Effector memory CD4-positive, alpha-beta T cell (primary cell): ENCODE measurements around the gene PTGS1.

Source experiments
- DNase-seq, 3 donors: peaks; one replicate each; pipeline ENCODE4 v3.0.0-alpha.2; 2020
- H3K27ac ChIP-seq: 2 replicates; pipeline ENCODE4 v1.7.0; 2013; ENCODE audit warnings: mild to moderate bottlenecking, low read length, moderate library complexity; ENCODE audit not compliant: insufficient read depth, poor library complexity, severe bottlenecking
- H3K27me3 ChIP-seq: replicated peaks from 2 replicates; pipeline ENCODE4 v1.7.0; 2013; ENCODE audit warnings: mild to moderate bottlenecking, low read length; ENCODE audit not compliant: insufficient read depth, control insufficient read depth, poor library complexity, severe bottlenecking
- H3K36me3 ChIP-seq: 2 replicates; pipeline ENCODE4 v1.7.0; 2013; ENCODE audit warnings: mild to moderate bottlenecking, low read length, moderate library complexity; ENCODE audit not compliant: control insufficient read depth, insufficient read depth
- H3K4me1 ChIP-seq: 2 replicates; pipeline ENCODE4 v1.7.0; 2013; ENCODE audit warnings: low read length, mild to moderate bottlenecking; ENCODE audit not compliant: control insufficient read depth, insufficient read depth, poor library complexity, severe bottlenecking
- H3K4me3 ChIP-seq: 2 replicates; pipeline ENCODE4 v1.7.0; 2013; ENCODE audit warnings: low read length, low read depth, mild to moderate bottlenecking; ENCODE audit not compliant: insufficient read depth, poor library complexity, severe bottlenecking
- H3K9me3 ChIP-seq: 2 replicates; pipeline ENCODE4 v1.7.0; 2013; ENCODE audit warnings: mild to moderate bottlenecking, low read length, moderate library complexity; ENCODE audit not compliant: control insufficient read depth

Gene PTGS1

GRCh38 chr9:122346478-122347347 lies 24.1 kb upstream of the PTGS1 start:
- peaks cover 12% of the 10 kb centered on the region for H3K27me3 ChIP-seq
- DNase-seq: no peak

GRCh38 chr9:122347348-122348287 lies 23.2 kb upstream of the PTGS1 start:
- no peak for DNase-seq
- no peak overlapping the region for H3K27ac ChIP-seq
- no peaks in the 10 kb centered on the region for H3K36me3 ChIP-seq

More at GRCh38 chr9:122346478-122347347, 24.1 kb upstream of the PTGS1 start:
- Histone ChIP-seq H3K36me3 (no peaks in the 10 kb centered on the region), H3K4me3 (peak overlapping the region; percentile 42), H3K9me3 (no peaks in the 10 kb centered on the region), H3K27ac (no peak overlapping the region), H3K4me1 (no peaks in the 10 kb centered on the region)

GRCh38 chr9:122348288-122348777 lies 22.5 kb upstream of the PTGS1 start:
- peaks cover 12% of the 10 kb centered on the region for H3K27me3 ChIP-seq
- no peak overlapping the region for H3K27ac ChIP-seq
- no peak overlapping the region for H3K4me3 ChIP-seq

More at GRCh38 chr9:122347348-122348287, 23.2 kb upstream of the PTGS1 start:
- Histone ChIP-seq H3K4me3 (peak overlapping the region; percentile 42), H3K4me1 (no peaks in the 10 kb centered on the region), H3K9me3 (no peaks in the 10 kb centered on the region), H3K27me3 (peaks cover 12% of the 10 kb centered on the region)

GRCh38 chr9:122348791-122349190 lies 22.0 kb upstream of the PTGS1 start:
- H3K27ac ChIP-seq: no peak overlapping the region
- no peaks in the 10 kb centered on the region for H3K4me1 ChIP-seq
- no peak for DNase-seq
- no peaks in the 10 kb centered on the region for H3K36me3 ChIP-seq
- no peak overlapping the region for H3K4me3 ChIP-seq
- H3K27me3 ChIP-seq: peaks cover 12% of the 10 kb centered on the region
- H3K9me3 ChIP-seq: no peaks in the 10 kb centered on the region

More at GRCh38 chr9:122348288-122348777, 22.5 kb upstream of the PTGS1 start:
- Histone ChIP-seq H3K4me1 (no peaks in the 10 kb centered on the region), H3K9me3 (no peaks in the 10 kb centered on the region), H3K36me3 (no peaks in the 10 kb centered on the region)
- no peak for DNase-seq

- Histone ChIP-seq H3K4me3 (no peak overlapping the region), H3K4me1 (no peaks in the 10 kb centered on the region), H3K27ac (no peak overlapping the region), H3K27me3 (peaks cover 12% of the 10 kb centered on the region), H3K9me3 (no peaks in the 10 kb centered on the region), H3K36me3 (no peaks in the 10 kb centered on the region)
- DNase-seq: no peak
Measured at GRCh38 chr9:122349201-122349600, 21.6 kb upstream of the PTGS1 start.

GRCh38 chr9:122350577-122351355 lies 20.1 kb upstream of the PTGS1 start:
- Histone ChIP-seq H3K27me3 (peaks cover 12% of the 10 kb centered on the region), H3K4me3 (no peak overlapping the region), H3K27ac (no peak overlapping the region), H3K9me3 (no peaks in the 10 kb centered on the region), H3K4me1 (no peaks in the 10 kb centered on the region), H3K36me3 (no peaks in the 10 kb centered on the region)
- peak; percentile 44 to 62 (median 54) for DNase-seq

GRCh38 chr9:122354536-122355199 lies 16.2 kb upstream of the PTGS1 start:
- Histone ChIP-seq H3K27ac (no peak overlapping the region), H3K36me3 (no peaks in the 10 kb centered on the region), H3K9me3 (no peaks in the 10 kb centered on the region), H3K4me3 (no peak overlapping the region), H3K27me3 (no peaks in the 10 kb centered on the region), H3K4me1 (no peaks in the 10 kb centered on the region)
- no peak for DNase-seq

GRCh38 chr9:122355336-122355875 lies 15.4 kb upstream of the PTGS1 start:
- Histone ChIP-seq H3K9me3 (no peaks in the 10 kb centered on the region), H3K27ac (no peak overlapping the region)

GRCh38 chr9:122356627-122357026 lies 14.2 kb upstream of the PTGS1 start:
- no peak overlapping the region for H3K4me3 ChIP-seq
- no peaks in the 10 kb centered on the region for H3K9me3 ChIP-seq
- H3K27ac ChIP-seq: no peak overlapping the region
- no peaks in the 10 kb centered on the region for H3K27me3 ChIP-seq
- no peaks in the 10 kb centered on the region for H3K36me3 ChIP-seq
- DNase-seq: no peak
- no peaks in the 10 kb centered on the region for H3K4me1 ChIP-seq

More at GRCh38 chr9:122355336-122355875, 15.4 kb upstream of the PTGS1 start:
- no peak overlapping the region for H3K4me3 ChIP-seq
- no peaks in the 10 kb centered on the region for H3K4me1 ChIP-seq
- no peak for DNase-seq
- no peaks in the 10 kb centered on the region for H3K36me3 ChIP-seq
- no peaks in the 10 kb centered on the region for H3K27me3 ChIP-seq
